ENCODE measurements around the gene F11.

The F11 gene

GRCh38 chr4:186265683-186266652, at the start of gene F11:
Gene F11 (plus strand): TSS chr4:186266189. CDS start chr4:186267137, 948 bp downstream.
- no peak within 1 kb of the TSS for H3K4me3 ChIP-seq (ENCODE audit: low read length)
- no peak for TF ChIP-seq CTCF (conservative IDR thresholded peaks at IDR 0.05; ENCODE audit: low read depth, low read length)
- no peak for DNase-seq (ENCODE audit: low read depth)

GRCh38 chr4:186216465-186217024, 49.4 kb upstream of the F11 start:
- no peak overlapping the region for H3K4me3 ChIP-seq (ENCODE audit: low read length)
- TF ChIP-seq CTCF (conservative IDR thresholded peaks at IDR 0.05; ENCODE audit: low read depth, low read length): no peak
- no peak for DNase-seq (ENCODE audit: low read depth)

- TF ChIP-seq CTCF (conservative IDR thresholded peaks at IDR 0.05; ENCODE audit: low read depth, low read length): no peak
- DNase-seq (ENCODE audit: low read depth): no peak
- H3K4me3 ChIP-seq (ENCODE audit: low read length): no peak overlapping the region
Measured at GRCh38 chr4:186217733-186218293, 48.2 kb upstream of the F11 start.

- no peak for TF ChIP-seq CTCF (conservative IDR thresholded peaks at IDR 0.05; ENCODE audit: low read depth, low read length)
- no peak overlapping the region for H3K4me3 ChIP-seq (ENCODE audit: low read length)
- no peak for DNase-seq (ENCODE audit: low read depth)
Measured at GRCh38 chr4:186221624-186222023, 44.4 kb upstream of the F11 start.

- H3K4me3 ChIP-seq (ENCODE audit: low read length): no peak overlapping the region
- no peak for DNase-seq (ENCODE audit: low read depth)
- TF ChIP-seq CTCF (conservative IDR thresholded peaks at IDR 0.05; ENCODE audit: low read depth, low read length): no peak
Measured at GRCh38 chr4:186225848-186226247, 40.1 kb upstream of the F11 start.

- no peak for DNase-seq (ENCODE audit: low read depth)
- TF ChIP-seq CTCF (conservative IDR thresholded peaks at IDR 0.05; ENCODE audit: low read depth, low read length): no peak
- H3K4me3 ChIP-seq (ENCODE audit: low read length): no peak overlapping the region
Measured at GRCh38 chr4:186226521-186227189, 39.3 kb upstream of the F11 start.

Measured in retinal pigment epithelial cell (primary cell).